Endothelial cell of umbilical vein (primary cell): ENCODE data around the gene SLC34A1. TPM values are rescaled to one million over a fixed set of nuclear protein-coding genes. Genes with fewer than 3 reads are reported as not detected.

Experiments
- BruUV-seq: library from RNA; stranded (reverse); fragments of 400-500 nt; replicated peaks from 2 replicates; lab custom pipeline; 2021; lab: Mats Ljungman, UMichigan
- CTCF ChIA-PET: fragments of 300-600, 350-600 bp; sonication (Branson Sonifier 250); formaldehyde crosslinking; loops from one replicate; lab custom pipeline; 2021; ENCODE audit warnings: antibody characterized with exemption, inconsistent platforms; lab: Charles Lee
- POLR2A ChIA-PET: fragments of 300-600, 350-600 bp; sonication (Branson Sonifier 250); formaldehyde crosslinking; loops from one replicate; lab custom pipeline; 2021; ENCODE audit warnings: antibody characterized with exemption, inconsistent platforms; lab: Charles Lee
- DNase-seq: peaks from one replicate; pipeline ENCODE4 v3.0.0-alpha.2; 2011; ENCODE audit warnings: low read depth, low spot score
- FAIRE-seq: peaks from 2 replicates; lab custom pipeline; 2011; peaks lifted over from hg19 to GRCh38; lab: Jason Lieb, UNC
- H2AFZ ChIP-seq: 2 replicates; pipeline ENCODE4 v1.6.0; 2012; ENCODE audit warnings: low read depth, low read length, control low read depth, inconsistent platforms
- H3K27ac ChIP-seq: 2 replicates; pipeline ENCODE4 v1.5.1; 2011; ENCODE audit warnings: low read depth, mild to moderate bottlenecking, control low read depth, low read length, moderate library complexity; ENCODE audit not compliant: insufficient read depth
- H3K27me3 ChIP-seq, 2 experiments: 2 replicates each; pipeline versions ENCODE4 v1.6.0 to v1.6.1; 2011; ENCODE audit warnings: low read length in 2 of 2, mixed read lengths in 1 of 2; ENCODE audit not compliant: control insufficient read depth in 2 of 2, insufficient read depth in 2 of 2
- H3K36me3 ChIP-seq, 2 experiments: 2 replicates in 1 of 2; 3 replicates in 1 of 2; pipeline ENCODE4 v1.5.1; 2011; ENCODE audit warnings: low read length in 2 of 2, mild to moderate bottlenecking in 1 of 2, moderate library complexity in 1 of 2; ENCODE audit not compliant: control insufficient read depth in 2 of 2, insufficient read depth in 2 of 2; ENCODE audit errors: extremely low read depth in 1 of 2
- H3K4me1 ChIP-seq: 3 replicates; pipeline ENCODE4 v1.5.1; 2011; ENCODE audit warnings: mild to moderate bottlenecking, low read length; ENCODE audit not compliant: control insufficient read depth, insufficient read depth; ENCODE audit errors: extremely low read depth
- H3K4me2 ChIP-seq: 2 replicates; pipeline ENCODE4 v1.6.1; 2011; ENCODE audit warnings: low read length, control low read depth, mixed read lengths; ENCODE audit not compliant: insufficient read depth
- H3K4me3 ChIP-seq, 3 experiments: fragments of 200-600 bp in 1 of 3; sonication (generic), shearing (Covaris generic) in 1 of 3; replicated peaks in 1 of 3; 2 replicates each; pipeline ENCODE4 v1.5.1; 2011 to 2016; ENCODE audit warnings: control low read depth in 3 of 3, low read length in 3 of 3, mild to moderate bottlenecking in 2 of 3, inconsistent platforms in 1 of 3, low read depth in 1 of 3, moderate library complexity in 1 of 3; ENCODE audit not compliant: insufficient read depth in 1 of 3
- H3K79me2 ChIP-seq: 2 replicates; pipeline ENCODE4 v1.6.0; 2012; ENCODE audit warnings: low read length, inconsistent platforms; ENCODE audit not compliant: control insufficient read depth, insufficient read depth
- H3K9ac ChIP-seq: replicated peaks from 2 replicates; pipeline ENCODE3; 2011; ENCODE audit warnings: low read length, control low read depth; ENCODE audit not compliant: insufficient read depth; ENCODE audit errors: extremely low read depth
- H3K9me1 ChIP-seq: replicated peaks from 3 replicates; pipeline ENCODE4 v1.6.0; 2011; ENCODE audit warnings: mild to moderate bottlenecking, low read length; ENCODE audit not compliant: control insufficient read depth, insufficient read depth; ENCODE audit errors: extremely low read depth
- H3K9me3 ChIP-seq: replicated peaks from 2 replicates; pipeline ENCODE4 v1.5.1; 2012; ENCODE audit warnings: low read length, inconsistent platforms; ENCODE audit not compliant: control insufficient read depth, insufficient read depth
- H4K20me1 ChIP-seq: replicated peaks from 2 replicates; pipeline ENCODE3; 2011; ENCODE audit warnings: mild to moderate bottlenecking, low read length; ENCODE audit not compliant: control insufficient read depth, insufficient read depth; ENCODE audit errors: extremely low read depth
- EZH2 ChIP-seq: IDR thresholded peaks from 2 replicates; pipeline ENCODE4 v1.6.1; 2012; ENCODE audit warnings: borderline replicate concordance, low read depth, mild to moderate bottlenecking, moderate library complexity, low read length, inconsistent platforms; ENCODE audit not compliant: severe bottlenecking
- FOS ChIP-seq: IDR thresholded peaks from 2 replicates; pipeline ENCODE4 v1.6.1; 2011; ENCODE audit warnings: mild to moderate bottlenecking, low read length, moderate library complexity, borderline replicate concordance; ENCODE audit not compliant: insufficient read depth
- GATA2 ChIP-seq: IDR thresholded peaks from 2 replicates; pipeline ENCODE4 v1.7.0; 2011; ENCODE audit warnings: low read depth, mild to moderate bottlenecking, moderate library complexity, mixed read lengths, low read length; ENCODE audit not compliant: insufficient read length, insufficient read depth
- JUN ChIP-seq: IDR thresholded peaks from 2 replicates; pipeline ENCODE4 v1.6.1; 2011; ENCODE audit warnings: borderline replicate concordance, low read depth; ENCODE audit not compliant: insufficient read length, insufficient read depth
- MYC ChIP-seq: IDR thresholded peaks from one replicate; pipeline ENCODE4 v1.6.1; 2011; ENCODE audit warnings: mild to moderate bottlenecking, low read depth, low read length
- POLR2A ChIP-seq: IDR thresholded peaks from 2 replicates; pipeline ENCODE4 v1.6.1; 2012; ENCODE audit warnings: low read depth, mild to moderate bottlenecking, control low read depth, low read length
- POLR2AphosphoS5 ChIP-seq: IDR thresholded peaks from 2 replicates; pipeline ENCODE4 v1.6.1; 2012; ENCODE audit warnings: low read depth, mild to moderate bottlenecking, control low read depth, low read length, moderate library complexity; ENCODE audit not compliant: insufficient read depth
- dilution Hi-C: fragments of 300-500 bp; cut with MboI; formaldehyde crosslinking; loops from one replicate; pipeline ENCODE4 v1.15.0; 2019; ENCODE audit warnings: low sequenced_read_pairs; ENCODE audit not compliant: extremely low pct_ligation_motif_present
- intact Hi-C: fragments of 100-400 bp; cut with micrococcal nuclease; formaldehyde crosslinking; loops from one replicate; pipeline ENCODE4 v1.10.0; 2022
- polyA plus RNA-seq, 4 experiments: library from polyadenylated mRNA; depleted of rRNA in 3 of 4; stranded (reverse) in 3 of 4; unstranded in 1 of 4; fragments of >200 nt; gene quantifications; 2 replicates each; pipeline versions ENCODE4 v1.2.1 to v1.2.3, GENCODE V29; 2011 to 2012; ENCODE audit warnings: missing spikeins in 1 of 4
- total RNA-seq: library from RNA; stranded (reverse); gene quantifications from 2 replicates; pipeline ENCODE4 v1.2.3, GENCODE V29; 2021
- TF ChIP-seq, protein P1 (sequence below): IDR thresholded peaks from 2 replicates; pipeline ENCODE4 v1.6.1; 2011; ENCODE audit not compliant: insufficient read depth, insufficient read length
- TF ChIP-seq, protein P2 (sequence below), 2 donors: IDR thresholded peaks; 1 replicate in 1 of 2; 2 replicates in 1 of 2; pipeline ENCODE4 v1.5.1; 2011; ENCODE audit warnings: low read length in 2 of 2, mild to moderate bottlenecking in 2 of 2, moderate library complexity in 2 of 2, control low read depth in 1 of 2, inconsistent platforms in 1 of 2, low read depth in 1 of 2; ENCODE audit not compliant: insufficient read depth in 1 of 2; ENCODE audit errors: extremely low read depth in 1 of 2

SLC34A1 gene
- total and polyA plus RNA-seq, 2 donors (not counting 3 experiments of a cell fraction or from before 2014, with no cell fraction given), result not detected

DNA sequence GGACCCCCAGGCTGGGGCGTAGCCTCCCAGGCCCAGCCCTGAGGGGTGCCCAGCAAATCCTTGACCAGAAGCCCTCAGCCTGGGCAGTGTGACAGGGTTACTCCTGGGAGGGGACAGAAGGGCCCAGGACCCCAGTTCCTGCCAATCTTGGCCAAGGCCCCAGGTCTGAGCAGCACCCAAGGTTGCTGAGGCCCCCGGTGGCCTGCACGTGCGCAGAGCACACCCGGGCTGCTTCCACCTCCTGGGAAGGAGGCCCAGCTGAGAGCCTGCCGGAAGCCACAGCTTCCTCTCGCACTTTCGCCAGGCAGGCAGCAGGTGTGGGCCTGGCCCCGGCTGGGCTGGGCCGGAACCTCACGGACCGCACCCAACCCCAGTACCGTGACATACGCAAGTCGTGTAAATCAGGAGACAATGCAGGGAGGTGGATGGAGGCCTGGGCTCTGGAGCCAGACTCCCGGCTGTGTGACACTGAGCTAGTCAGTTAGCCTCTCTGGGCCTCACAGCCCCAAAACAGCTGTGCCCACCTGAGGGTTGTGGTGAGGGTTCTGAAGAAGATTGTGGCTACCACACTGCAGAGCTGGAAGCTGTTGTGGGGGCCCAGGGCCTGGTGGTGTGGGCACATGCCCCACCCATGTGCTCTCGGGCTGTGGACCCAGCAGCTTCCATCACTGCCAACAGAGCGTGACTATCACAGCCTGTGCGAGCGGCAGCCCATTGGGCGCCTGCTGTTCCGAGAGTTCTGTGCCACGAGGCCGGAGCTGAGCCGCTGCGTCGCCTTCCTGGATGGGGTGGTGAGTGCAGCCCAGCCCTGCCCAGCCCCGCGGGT lies 47.3 kb downstream of the SLC34A1 start:
- no peaks in the 10 kb centered on the region for H3K9me1 ChIP-seq
- no peak overlapping the region for H3K9ac ChIP-seq
- ChIA-PET CTCF (interaction anchor here (0.7 to 1.6 kb wide), 4 partner anchors 8 to 29 kb away, joined by 3 read pairs; partner anchors contain the start of gene F12), POLR2A (no interaction called here)
- no peak overlapping the region for H3K4me2 ChIP-seq
- peaks cover 11 to 31% of the 10 kb centered on the region in 2 experiments for H3K36me3 ChIP-seq
- DNase-seq, result no peak
- BruUV-seq, result no TSS peak
- FAIRE-seq, result no peak
- dilution Hi-C loops, result no loop called here
- H3K27ac ChIP-seq, result no peak overlapping the region
- no peak overlapping the region for H3K4me3 ChIP-seq
- peaks cover 27% of the 10 kb centered on the region for H3K79me2 ChIP-seq
- H3K4me1 ChIP-seq, result peaks cover 8% of the 10 kb centered on the region
- intact Hi-C loops, result no loop called here
- no peak overlapping the region for H2AFZ ChIP-seq
- H4K20me1 ChIP-seq, result no peaks in the 10 kb centered on the region
- TF ChIP-seq EZH2 (no peak), POLR2A (no peak), POLR2AphosphoS5 (no peak), JUN (no peak), FOS (no peak), GATA2 (no peak), MYC (no peak)
- TF ChIP-seq, protein P1, sequence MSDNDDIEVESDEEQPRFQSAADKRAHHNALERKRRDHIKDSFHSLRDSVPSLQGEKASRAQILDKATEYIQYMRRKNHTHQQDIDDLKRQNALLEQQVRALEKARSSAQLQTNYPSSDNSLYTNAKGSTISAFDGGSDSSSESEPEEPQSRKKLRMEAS, result no peak
- TF ChIP-seq, protein P2, sequence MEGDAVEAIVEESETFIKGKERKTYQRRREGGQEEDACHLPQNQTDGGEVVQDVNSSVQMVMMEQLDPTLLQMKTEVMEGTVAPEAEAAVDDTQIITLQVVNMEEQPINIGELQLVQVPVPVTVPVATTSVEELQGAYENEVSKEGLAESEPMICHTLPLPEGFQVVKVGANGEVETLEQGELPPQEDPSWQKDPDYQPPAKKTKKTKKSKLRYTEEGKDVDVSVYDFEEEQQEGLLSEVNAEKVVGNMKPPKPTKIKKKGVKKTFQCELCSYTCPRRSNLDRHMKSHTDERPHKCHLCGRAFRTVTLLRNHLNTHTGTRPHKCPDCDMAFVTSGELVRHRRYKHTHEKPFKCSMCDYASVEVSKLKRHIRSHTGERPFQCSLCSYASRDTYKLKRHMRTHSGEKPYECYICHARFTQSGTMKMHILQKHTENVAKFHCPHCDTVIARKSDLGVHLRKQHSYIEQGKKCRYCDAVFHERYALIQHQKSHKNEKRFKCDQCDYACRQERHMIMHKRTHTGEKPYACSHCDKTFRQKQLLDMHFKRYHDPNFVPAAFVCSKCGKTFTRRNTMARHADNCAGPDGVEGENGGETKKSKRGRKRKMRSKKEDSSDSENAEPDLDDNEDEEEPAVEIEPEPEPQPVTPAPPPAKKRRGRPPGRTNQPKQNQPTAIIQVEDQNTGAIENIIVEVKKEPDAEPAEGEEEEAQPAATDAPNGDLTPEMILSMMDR (IDR thresholded peaks at IDR 0.05; ENCODE audit: extremely low read depth in 1 of 2, insufficient read depth in 1 of 2, low read depth in 1 of 2, low read length in 2 of 2), result no peak
- no peaks in the 10 kb centered on the region for H3K9me3 ChIP-seq
- H3K27me3 ChIP-seq, result no peaks in the 10 kb centered on the region
